ENCODE measurements around the gene HSD17B1.

GRCh38 chr17:42568341-42569111 lies 15.8 kb downstream of the HSD17B1 start:
- TF ChIP-seq CTCF (IDR thresholded peaks at IDR 0.05; ENCODE audit: low read length) (no peak), EZH2 (IDR thresholded peaks at IDR 0.05; ENCODE audit: borderline replicate concordance, low read length) (no peak)
